Right lobe of liver (tissue), 4 donors: ENCODE data around the gene CAVIN1.

ENCODE experiments used
- POLR2A ChIP-seq: fragments of 450-650 bp; IDR thresholded peaks from one replicate; pipeline ENCODE4 v1.6.1; 2017; ENCODE audit warnings: antibody characterized with exemption, mild to moderate bottlenecking
- TF ChIP-seq, protein P1 (sequence below), 4 donors: fragments of 200-600 bp in 3 of 4; fragments of 450-650 bp in 1 of 4; IDR thresholded peaks; one replicate each; pipeline versions ENCODE4 v1.5.1 to v1.8.0; 2016 to 2022; ENCODE audit warnings: antibody characterized with exemption in 4 of 4, mild to moderate bottlenecking in 2 of 4
- donor health status: DM: no; HTN: no; CAD: no.
- donor health status: DM: no; HTN: no; CAD: no.
- donor health status: DM: no; HTN: yes; CAD: no.

DNA sequence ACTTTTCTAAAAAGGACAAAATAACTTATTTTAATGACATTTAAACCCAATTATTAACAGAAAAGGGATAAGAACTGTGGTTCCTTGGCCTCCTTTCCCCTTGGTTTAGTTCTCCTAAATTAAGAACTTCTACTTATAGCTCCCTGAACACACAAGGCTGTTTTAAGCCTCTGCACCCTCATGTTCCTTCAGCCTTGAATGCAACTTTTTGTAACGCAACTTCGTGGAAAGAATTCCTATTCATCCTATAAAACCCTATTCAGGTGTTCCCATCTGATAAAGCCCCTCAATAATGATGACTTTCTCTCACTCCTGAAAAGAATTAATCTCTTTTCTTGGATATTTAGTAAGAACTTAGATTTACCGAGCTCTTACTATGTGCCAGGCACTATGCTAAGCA is 41.2 kb downstream of the CAVIN1 start:
- TF ChIP-seq, protein P1, sequence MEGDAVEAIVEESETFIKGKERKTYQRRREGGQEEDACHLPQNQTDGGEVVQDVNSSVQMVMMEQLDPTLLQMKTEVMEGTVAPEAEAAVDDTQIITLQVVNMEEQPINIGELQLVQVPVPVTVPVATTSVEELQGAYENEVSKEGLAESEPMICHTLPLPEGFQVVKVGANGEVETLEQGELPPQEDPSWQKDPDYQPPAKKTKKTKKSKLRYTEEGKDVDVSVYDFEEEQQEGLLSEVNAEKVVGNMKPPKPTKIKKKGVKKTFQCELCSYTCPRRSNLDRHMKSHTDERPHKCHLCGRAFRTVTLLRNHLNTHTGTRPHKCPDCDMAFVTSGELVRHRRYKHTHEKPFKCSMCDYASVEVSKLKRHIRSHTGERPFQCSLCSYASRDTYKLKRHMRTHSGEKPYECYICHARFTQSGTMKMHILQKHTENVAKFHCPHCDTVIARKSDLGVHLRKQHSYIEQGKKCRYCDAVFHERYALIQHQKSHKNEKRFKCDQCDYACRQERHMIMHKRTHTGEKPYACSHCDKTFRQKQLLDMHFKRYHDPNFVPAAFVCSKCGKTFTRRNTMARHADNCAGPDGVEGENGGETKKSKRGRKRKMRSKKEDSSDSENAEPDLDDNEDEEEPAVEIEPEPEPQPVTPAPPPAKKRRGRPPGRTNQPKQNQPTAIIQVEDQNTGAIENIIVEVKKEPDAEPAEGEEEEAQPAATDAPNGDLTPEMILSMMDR (IDR thresholded peaks at IDR 0.05): no peak
- no peak for TF ChIP-seq POLR2A
